HG02852 (cell line): ENCODE measurements around the gene YBX2.

Experiments used
- ATAC-seq: cut with Tn5 transposase; IDR thresholded peaks from one replicate; pipeline ENCODE4 v1.9.1; 2021; ENCODE audit warnings: mild to moderate bottlenecking, moderate library complexity; ENCODE audit not compliant: unreplicated experiment

Gene YBX2

GRCh38 chr17:7279448-7279847 is 15.0 kb downstream of the YBX2 start:
- ATAC-seq = no peak

- no peak for ATAC-seq
These were observed 27.7 kb downstream of the YBX2 start for GRCh38 chr17:7266784-7267183.

- no peak for ATAC-seq
These were observed 30.7 kb downstream of the YBX2 start for GRCh38 chr17:7263801-7264078.

- ATAC-seq = no peak
These were observed 31.3 kb downstream of the YBX2 start for GRCh38 chr17:7262935-7263800.

- ATAC-seq = no peak
These were observed 32.1 kb downstream of the YBX2 start, which contains the start of gene CLDN7 for GRCh38 chr17:7262192-7262934. TSS of gene CLDN7 (minus strand) at chr17:7262478. CDS start at chr17:7262043, 435 bp downstream.

GRCh38 chr17:7261379-7262191 is 32.9 kb downstream of the YBX2 start:
- no peak for ATAC-seq

- ATAC-seq = no peak
These were observed 33.6 kb downstream of the YBX2 start for GRCh38 chr17:7260651-7261378.

- ATAC-seq = no peak
These were observed 34.3 kb downstream of the YBX2 start for GRCh38 chr17:7260151-7260550.

GRCh38 chr17:7259555-7259889 is 34.9 kb downstream of the YBX2 start:
- ATAC-seq = no peak

- ATAC-seq = no peak
These were observed 35.5 kb downstream of the YBX2 start for GRCh38 chr17:7258731-7259554.

GRCh38 chr17:7256766-7257456 is 37.5 kb downstream of the YBX2 start:
- no peak for ATAC-seq

- no peak for ATAC-seq
These were observed 39.9 kb downstream of the YBX2 start for GRCh38 chr17:7254511-7254910.

GRCh38 chr17:7253082-7253481 is 41.4 kb downstream of the YBX2 start:
- no peak for ATAC-seq

GRCh38 chr17:7252176-7253043 is 42.0 kb downstream of the YBX2 start, which contains the start of gene ELP5:
TSS of gene ELP5 (plus strand) at chr17:7252215. CDS start at chr17:7252551, 336 bp downstream.
- peak; percentile 58 for ATAC-seq

GRCh38 chr17:7251661-7252175 is 42.7 kb downstream of the YBX2 start, which contains the start of gene CTDNEP1:
TSS of gene CTDNEP1 (minus strand) at chr17:7251734. CDS start at chr17:7251296, 438 bp downstream.
- peak; percentile 82 for ATAC-seq

- no peak for ATAC-seq
These were observed 43.5 kb downstream of the YBX2 start for GRCh38 chr17:7250695-7251627.

GRCh38 chr17:7249830-7250229 is 44.6 kb downstream of the YBX2 start:
- no peak for ATAC-seq
